ENCODE measurements around the gene DTX3. TPM values are rescaled to one million over a fixed set of nuclear protein-coding genes. Genes with fewer than 3 reads are reported as not detected.
"Not testable (repeated sequence)": the region's sequence is repeated elsewhere in the genome, so short reads cannot be mapped to it uniquely, and the experiment has no call there.

The DTX3 gene
- 22.1 TPM for total RNA-seq

- no peak for DNase-seq (ENCODE audit: extremely low spot score in 2 of 2)
- intact Hi-C loops (cut with DNase I), result loop anchor here (2.0 kb wide), 1 partner anchor 84 kb away; the partner anchor contains the start of gene DDIT3
- H3K27ac ChIP-seq, result peak within 1 kb of the TSS; percentile 99
- peak in 1 of 2 donors; percentile 39 for TF ChIP-seq POLR2AphosphoS5 (IDR thresholded peaks at IDR 0.05; ENCODE audit: insufficient read depth in 1 of 2, low read depth in 1 of 2)
- TF ChIP-seq, protein P1, sequence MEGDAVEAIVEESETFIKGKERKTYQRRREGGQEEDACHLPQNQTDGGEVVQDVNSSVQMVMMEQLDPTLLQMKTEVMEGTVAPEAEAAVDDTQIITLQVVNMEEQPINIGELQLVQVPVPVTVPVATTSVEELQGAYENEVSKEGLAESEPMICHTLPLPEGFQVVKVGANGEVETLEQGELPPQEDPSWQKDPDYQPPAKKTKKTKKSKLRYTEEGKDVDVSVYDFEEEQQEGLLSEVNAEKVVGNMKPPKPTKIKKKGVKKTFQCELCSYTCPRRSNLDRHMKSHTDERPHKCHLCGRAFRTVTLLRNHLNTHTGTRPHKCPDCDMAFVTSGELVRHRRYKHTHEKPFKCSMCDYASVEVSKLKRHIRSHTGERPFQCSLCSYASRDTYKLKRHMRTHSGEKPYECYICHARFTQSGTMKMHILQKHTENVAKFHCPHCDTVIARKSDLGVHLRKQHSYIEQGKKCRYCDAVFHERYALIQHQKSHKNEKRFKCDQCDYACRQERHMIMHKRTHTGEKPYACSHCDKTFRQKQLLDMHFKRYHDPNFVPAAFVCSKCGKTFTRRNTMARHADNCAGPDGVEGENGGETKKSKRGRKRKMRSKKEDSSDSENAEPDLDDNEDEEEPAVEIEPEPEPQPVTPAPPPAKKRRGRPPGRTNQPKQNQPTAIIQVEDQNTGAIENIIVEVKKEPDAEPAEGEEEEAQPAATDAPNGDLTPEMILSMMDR (IDR thresholded peaks at IDR 0.05), result no peak
- peaks cover 0 to 20% of the 10 kb centered on the region in 2 donors for H3K36me3 ChIP-seq
- H3K27me3 ChIP-seq, result no peaks in the 10 kb centered on the region
- H3K9me3 ChIP-seq, result no peaks in the 10 kb centered on the region
- peaks cover 26% of the 10 kb centered on the region for H3K4me1 ChIP-seq
- peak within 1 kb of the TSS; percentile 64 to 76 for H3K4me3 ChIP-seq
These were observed at the start of gene DTX3 for GRCh38 chr12:57604454-57604991. DTX3 (plus strand) TSS chr12:57604824; CDS start chr12:57606518, 1,694 bp downstream.

DNA sequence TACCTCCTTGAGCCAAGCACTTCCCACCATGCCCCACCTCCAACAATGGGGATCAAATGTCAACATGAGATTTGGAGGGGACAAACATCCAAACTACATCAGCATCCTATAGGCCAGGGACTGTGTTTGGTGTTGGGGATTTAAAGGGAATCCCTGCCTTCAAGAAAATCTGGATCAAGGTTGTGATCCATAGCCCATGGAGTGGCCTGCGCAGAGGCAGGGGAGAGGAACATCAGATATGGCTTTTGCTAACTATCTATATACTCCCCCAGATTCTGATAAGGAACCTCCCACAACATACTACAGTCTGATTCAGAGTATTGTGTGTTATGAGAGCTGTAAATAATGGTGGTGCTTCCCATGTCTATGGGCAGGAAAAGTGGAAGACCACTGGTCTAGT, 49.7 kb upstream of the DTX3 start:
- intact Hi-C loops (cut with DNase I), result no loop called here
- Histone ChIP-seq H3K27ac (no peak overlapping the region), H3K36me3 (no peaks in the 10 kb centered on the region), H3K9me3 (no peaks in the 10 kb centered on the region), H3K27me3 (no peaks in the 10 kb centered on the region), H3K4me1 (peaks cover 7% of the 10 kb centered on the region), H3K4me3 (no peak overlapping the region)
- TF ChIP-seq, protein P1 (IDR thresholded peaks at IDR 0.05), result no peak
- no peak for DNase-seq (ENCODE audit: extremely low spot score in 2 of 2)

GRCh38 chr12:57558864-57559263, 45.8 kb upstream of the DTX3 start:
- Histone ChIP-seq H3K4me1 (no peaks in the 10 kb centered on the region), H3K4me3 (no peak overlapping the region), H3K27ac (no peak overlapping the region), H3K36me3 (no peaks in the 10 kb centered on the region), H3K27me3 (no peaks in the 10 kb centered on the region), H3K9me3 (no peaks in the 10 kb centered on the region)
- TF ChIP-seq, protein P1 (IDR thresholded peaks at IDR 0.05), result no peak
- TF ChIP-seq POLR2A (IDR thresholded peaks at IDR 0.05), result no peak
- TF ChIP-seq POLR2AphosphoS5 (IDR thresholded peaks at IDR 0.05; ENCODE audit: insufficient read depth in 1 of 2, low read depth in 1 of 2), result no peak
- intact Hi-C loops (cut with DNase I), result no loop called here
- DNase-seq (ENCODE audit: extremely low spot score in 2 of 2), result no peak

- H3K27ac ChIP-seq, result no peak overlapping the region
- H3K27me3 ChIP-seq, result no peaks in the 10 kb centered on the region
- no peaks in the 10 kb centered on the region for H3K9me3 ChIP-seq
- TF ChIP-seq POLR2AphosphoS5 (IDR thresholded peaks at IDR 0.05; ENCODE audit: insufficient read depth in 1 of 2, low read depth in 1 of 2) (no peak), POLR2A (IDR thresholded peaks at IDR 0.05) (no peak)
- intact Hi-C loops (cut with DNase I), result no loop called here
- no peak overlapping the region for H3K4me3 ChIP-seq
- DNase-seq (ENCODE audit: extremely low spot score in 2 of 2), result no peak
- no peaks in the 10 kb centered on the region for H3K36me3 ChIP-seq
- no peaks in the 10 kb centered on the region for H3K4me1 ChIP-seq
These were observed 44.1 kb upstream of the DTX3 start for GRCh38 chr12:57560516-57560915.

DNA sequence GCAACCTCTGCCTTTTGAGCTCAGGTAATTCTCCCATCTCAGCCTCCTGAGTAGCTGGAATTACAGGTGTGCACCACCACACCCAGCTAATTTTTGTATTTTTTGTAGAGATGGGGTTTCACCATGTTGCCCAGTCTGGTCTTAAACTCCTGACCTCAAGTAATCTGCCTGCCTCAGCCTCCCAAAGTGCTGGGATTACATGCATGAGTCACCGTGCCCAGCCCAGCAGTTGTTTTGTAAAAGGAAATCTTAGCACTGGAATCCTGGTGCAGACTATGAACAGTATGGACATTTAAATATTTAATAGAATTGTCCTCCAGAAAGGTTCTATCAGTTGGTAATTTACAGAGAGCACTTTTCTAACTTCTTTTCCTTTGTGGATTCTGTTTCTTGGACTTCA, 43.5 kb upstream of the DTX3 start:
- intact Hi-C loops (cut with DNase I); H3K27ac ChIP-seq; H3K27me3 ChIP-seq; H3K4me1 ChIP-seq; DNase-seq (ENCODE audit: extremely low spot score in 2 of 2); H3K9me3 ChIP-seq; H3K36me3 ChIP-seq; H3K4me3 ChIP-seq: not testable (repeated sequence)

DNA sequence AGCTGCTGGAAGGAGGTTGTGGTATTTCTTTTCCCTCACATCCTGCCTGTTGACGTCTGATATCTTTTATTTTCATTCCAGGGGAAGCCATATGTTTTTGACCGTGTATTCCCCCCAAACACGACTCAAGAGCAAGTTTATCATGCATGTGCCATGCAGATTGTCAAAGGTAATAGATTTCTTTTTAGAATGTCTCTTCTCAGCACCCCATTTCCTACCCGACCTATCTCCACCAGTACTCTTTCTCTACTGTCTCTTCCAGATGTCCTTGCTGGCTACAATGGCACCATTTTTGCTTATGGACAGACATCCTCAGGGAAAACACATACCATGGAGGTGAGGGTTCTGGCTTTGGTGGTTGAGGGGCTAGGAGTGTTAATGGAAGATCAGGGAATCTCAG, 41.3 kb upstream of the DTX3 start:
- no peak overlapping the region for H3K4me3 ChIP-seq
- no peaks in the 10 kb centered on the region for H3K36me3 ChIP-seq
- no peak overlapping the region for H3K27ac ChIP-seq
- no peak for TF ChIP-seq POLR2A (IDR thresholded peaks at IDR 0.05)
- H3K27me3 ChIP-seq, result no peaks in the 10 kb centered on the region
- no peaks in the 10 kb centered on the region for H3K4me1 ChIP-seq
- intact Hi-C loops (cut with DNase I), result no loop called here
- DNase-seq (ENCODE audit: extremely low spot score in 2 of 2), result no peak
- no peaks in the 10 kb centered on the region for H3K9me3 ChIP-seq

Measured in vagina (tissue), 2 donors.